Skeletal muscle satellite cell (primary cell): ENCODE data around the gene OLA1.
"Not testable (repeated sequence)": the region's sequence is repeated elsewhere in the genome, so short reads cannot be mapped to it uniquely, and the experiment has no call there.

Source experiments
- H3K27me3 ChIP-seq: 2 replicates; pipeline ENCODE4 v1.7.0; 2013; ENCODE audit warnings: low read length; ENCODE audit not compliant: control insufficient read depth, insufficient read depth
- H3K36me3 ChIP-seq: 2 replicates; pipeline ENCODE4 v1.7.0; 2013; ENCODE audit warnings: mild to moderate bottlenecking, control low read depth, low read length; ENCODE audit not compliant: insufficient read depth
- H3K4me1 ChIP-seq: 2 replicates; pipeline ENCODE4 v1.7.0; 2013; ENCODE audit warnings: low read length; ENCODE audit not compliant: control insufficient read depth, insufficient read depth
- H3K4me2 ChIP-seq: 2 replicates; pipeline ENCODE4 v1.7.0; 2013; ENCODE audit warnings: mild to moderate bottlenecking, low read length
- H3K4me3 ChIP-seq: 2 replicates; pipeline ENCODE4 v1.7.0; 2013; ENCODE audit warnings: low read length
- H3K9ac ChIP-seq: 2 replicates; pipeline ENCODE4 v1.7.0; 2013; ENCODE audit warnings: mild to moderate bottlenecking, low read depth, low read length, moderate library complexity
- H3K9me3 ChIP-seq: replicated peaks from 2 replicates; pipeline ENCODE4 v1.7.0; 2013; ENCODE audit warnings: mild to moderate bottlenecking, control low read depth, low read length

The OLA1 gene

DNA sequence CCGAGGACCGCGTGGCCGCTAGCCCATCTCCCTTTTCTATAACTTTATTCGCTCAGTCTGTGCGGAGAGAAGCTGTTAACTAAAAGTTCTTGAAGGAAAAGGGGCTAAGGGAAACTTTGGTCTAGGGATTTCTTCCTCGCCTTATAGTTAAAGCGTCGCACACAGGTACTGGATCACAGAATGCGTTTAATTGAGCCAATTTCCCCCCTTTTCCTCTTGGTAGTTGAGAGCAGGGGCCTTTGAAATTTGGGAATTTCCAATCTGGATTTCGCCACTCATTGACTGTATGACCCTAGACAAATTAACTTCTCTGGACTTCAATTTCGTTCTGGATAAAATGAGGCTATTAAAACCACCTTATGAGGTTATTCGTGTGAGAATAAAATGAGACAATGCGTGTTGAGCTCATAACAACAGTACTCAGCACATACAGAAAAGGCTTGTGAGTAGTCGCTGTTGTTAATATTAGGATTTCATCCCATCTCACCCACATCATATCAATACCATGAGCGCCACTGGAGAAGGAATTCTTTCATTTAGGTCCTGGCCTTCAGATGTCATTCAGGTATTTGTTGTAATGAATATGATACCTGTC is 763 bp upstream of the OLA1 start:
- peaks cover 9% of the 10 kb centered on the region for H3K36me3 ChIP-seq
- peak overlapping the region; percentile 92 for H3K4me3 ChIP-seq
- H3K4me1 ChIP-seq: peaks cover 18% of the 10 kb centered on the region
- H3K27me3 ChIP-seq: no peaks in the 10 kb centered on the region
- peak overlapping the region; percentile 88 for H3K9ac ChIP-seq
- peak overlapping the region; percentile 88 for H3K4me2 ChIP-seq
- H3K9me3 ChIP-seq: no peaks in the 10 kb centered on the region

DNA sequence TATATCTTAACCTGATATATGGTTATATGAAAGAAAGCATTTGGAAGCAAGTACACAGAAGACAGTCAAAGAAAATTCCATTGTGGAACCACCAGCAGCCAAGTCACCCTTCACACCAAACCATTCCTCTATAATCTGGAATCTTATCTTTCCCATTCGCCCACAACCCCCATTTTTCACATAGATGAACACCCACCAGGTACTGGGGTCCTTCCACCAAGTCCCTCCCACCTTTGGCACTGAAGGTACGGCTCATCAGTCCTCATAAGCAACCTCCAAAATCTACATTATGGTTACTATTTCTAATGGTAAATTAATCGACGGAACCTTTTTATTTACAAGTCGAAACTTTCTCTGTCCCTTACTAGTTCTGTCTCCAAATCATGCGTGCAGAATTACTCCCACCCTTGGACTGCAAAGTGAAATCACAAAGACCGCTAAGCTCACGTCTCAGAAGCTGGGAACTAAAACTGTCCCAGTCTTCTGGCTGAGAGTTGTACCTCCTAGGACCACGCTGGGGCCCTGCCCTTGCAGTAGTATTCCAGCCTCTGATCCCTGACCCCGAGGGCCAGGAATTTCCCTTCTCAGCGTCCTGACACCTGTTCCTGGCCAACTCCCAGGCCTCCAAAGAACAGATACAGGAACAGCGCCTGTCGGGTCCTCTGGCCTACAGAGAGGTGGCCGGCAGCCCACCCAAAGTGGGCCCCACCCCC is 702 bp downstream of the OLA1 start:
- H3K36me3 ChIP-seq: peaks cover 14% of the 10 kb centered on the region
- peaks cover 18% of the 10 kb centered on the region for H3K4me1 ChIP-seq
- H3K9ac ChIP-seq: peak overlapping the region; percentile 88
- H3K27me3 ChIP-seq: no peaks in the 10 kb centered on the region
- peak overlapping the region; percentile 88 for H3K4me2 ChIP-seq
- peak overlapping the region; percentile 92 for H3K4me3 ChIP-seq
- H3K9me3 ChIP-seq: no peaks in the 10 kb centered on the region

- Histone ChIP-seq H3K4me1 (peaks cover 18% of the 10 kb centered on the region), H3K9me3 (no peaks in the 10 kb centered on the region), H3K36me3 (peaks cover 15% of the 10 kb centered on the region), H3K4me3 (no peak overlapping the region), H3K4me2 (peak overlapping the region; percentile 88), H3K9ac (no peak overlapping the region), H3K27me3 (no peaks in the 10 kb centered on the region)
Observed at GRCh38 chr2:174246944-174247381, 1.4 kb downstream of the OLA1 start.

- not testable (repeated sequence) for H3K4me2 ChIP-seq, H3K9ac ChIP-seq, H3K4me3 ChIP-seq, H3K27me3 ChIP-seq, H3K9me3 ChIP-seq
- peaks cover 18% of the 10 kb centered on the region for H3K4me1 ChIP-seq
- H3K36me3 ChIP-seq: peaks cover 17% of the 10 kb centered on the region
Observed at GRCh38 chr2:174245628-174246027, 2.7 kb downstream of the OLA1 start.

- Histone ChIP-seq H3K4me3 (no peak overlapping the region), H3K36me3 (peaks cover 17% of the 10 kb centered on the region), H3K9me3 (no peaks in the 10 kb centered on the region), H3K4me2 (no peak overlapping the region), H3K4me1 (peaks cover 18% of the 10 kb centered on the region), H3K9ac (no peak overlapping the region), H3K27me3 (no peaks in the 10 kb centered on the region)
Observed at GRCh38 chr2:174245065-174245464, 3.3 kb downstream of the OLA1 start.

- no peaks in the 10 kb centered on the region for H3K27me3 ChIP-seq
- no peaks in the 10 kb centered on the region for H3K9me3 ChIP-seq
- H3K9ac ChIP-seq: no peak overlapping the region
- H3K4me2 ChIP-seq: no peak overlapping the region
- H3K4me3 ChIP-seq: no peak overlapping the region
- H3K36me3 ChIP-seq: peaks cover 17% of the 10 kb centered on the region
- H3K4me1 ChIP-seq: peaks cover 13% of the 10 kb centered on the region
Observed at GRCh38 chr2:174243812-174244211, 4.5 kb downstream of the OLA1 start.

- Histone ChIP-seq H3K9me3 (no peaks in the 10 kb centered on the region), H3K4me2 (no peak overlapping the region), H3K4me3 (no peak overlapping the region), H3K4me1 (peaks cover 4% of the 10 kb centered on the region), H3K9ac (no peak overlapping the region), H3K27me3 (no peaks in the 10 kb centered on the region), H3K36me3 (peaks cover 13% of the 10 kb centered on the region)
Observed at GRCh38 chr2:174240097-174240496, 8.2 kb downstream of the OLA1 start.

GRCh38 chr2:174236429-174236828 is 11.9 kb downstream of the OLA1 start:
- Histone ChIP-seq H3K9me3 (no peaks in the 10 kb centered on the region), H3K4me1 (peaks cover 3% of the 10 kb centered on the region), H3K36me3 (no peaks in the 10 kb centered on the region), H3K4me3 (no peak overlapping the region), H3K4me2 (no peak overlapping the region), H3K9ac (no peak overlapping the region), H3K27me3 (no peaks in the 10 kb centered on the region)

- no peak overlapping the region for H3K9ac ChIP-seq
- peaks cover 3% of the 10 kb centered on the region for H3K4me1 ChIP-seq
- H3K36me3 ChIP-seq: no peaks in the 10 kb centered on the region
- no peak overlapping the region for H3K4me2 ChIP-seq
- no peak overlapping the region for H3K4me3 ChIP-seq
- no peaks in the 10 kb centered on the region for H3K9me3 ChIP-seq
- no peaks in the 10 kb centered on the region for H3K27me3 ChIP-seq
Observed at GRCh38 chr2:174235680-174236079, 12.7 kb downstream of the OLA1 start.

- Histone ChIP-seq H3K36me3 (no peaks in the 10 kb centered on the region), H3K4me1 (peaks cover 3% of the 10 kb centered on the region), H3K4me3 (no peak overlapping the region), H3K9ac (no peak overlapping the region), H3K4me2 (no peak overlapping the region), H3K27me3 (no peaks in the 10 kb centered on the region), H3K9me3 (no peaks in the 10 kb centered on the region)
Observed at GRCh38 chr2:174233771-174234275, 14.5 kb downstream of the OLA1 start.

DNA sequence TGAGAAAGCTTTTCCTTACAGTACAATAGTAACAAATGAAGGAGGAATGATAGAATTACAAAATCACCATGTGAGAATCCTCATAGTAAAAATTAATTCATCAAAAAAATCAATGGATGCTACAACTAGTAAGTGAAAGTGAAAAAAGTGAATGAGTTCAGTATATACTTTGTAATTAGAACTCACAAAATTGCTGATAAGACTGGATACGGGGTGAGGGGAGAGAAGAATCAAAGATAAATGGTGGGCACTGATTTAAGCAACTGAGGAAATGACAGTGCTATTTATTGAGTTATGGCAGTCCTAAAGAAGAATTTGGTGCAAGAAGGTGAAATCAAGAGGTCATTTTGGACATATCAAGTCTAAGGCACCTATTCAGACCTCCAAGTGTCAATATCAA is 20.6 kb downstream of the OLA1 start:
- no peaks in the 10 kb centered on the region for H3K27me3 ChIP-seq
- H3K4me2 ChIP-seq: no peak overlapping the region
- H3K4me1 ChIP-seq: no peaks in the 10 kb centered on the region
- H3K9ac ChIP-seq: no peak overlapping the region
- H3K9me3 ChIP-seq: no peaks in the 10 kb centered on the region
- no peak overlapping the region for H3K4me3 ChIP-seq
- peaks cover 17% of the 10 kb centered on the region for H3K36me3 ChIP-seq
